Renal cortex interstitium (tissue), 11 donors: ENCODE data around the gene GARIN3. TPM values are rescaled to one million over a fixed set of nuclear protein-coding genes. Genes with fewer than 3 reads are reported as not detected.
"Not testable (repeated sequence)": the region's sequence is repeated elsewhere in the genome, so short reads cannot be mapped to it uniquely, and the experiment has no call there.

Experiments used
- DNase-seq, 11 donors: peaks; one replicate each; pipeline ENCODE4 v3.0.0-alpha.2; 2013; ENCODE audit warnings: low read depth in 9 of 11, low spot score in 4 of 11; ENCODE audit errors: extremely low read depth in 1 of 11
- polyA plus RNA-seq, 3 donors: library from polyadenylated mRNA; unstranded; fragments of 120-200 nt; gene quantifications; one replicate each; pipeline ENCODE4 v1.2.1, GENCODE V29; 2013; ENCODE audit not compliant: insufficient read length in 3 of 3

GARIN3 gene
- polyA plus RNA-seq, 3 donors = not detected

DNA sequence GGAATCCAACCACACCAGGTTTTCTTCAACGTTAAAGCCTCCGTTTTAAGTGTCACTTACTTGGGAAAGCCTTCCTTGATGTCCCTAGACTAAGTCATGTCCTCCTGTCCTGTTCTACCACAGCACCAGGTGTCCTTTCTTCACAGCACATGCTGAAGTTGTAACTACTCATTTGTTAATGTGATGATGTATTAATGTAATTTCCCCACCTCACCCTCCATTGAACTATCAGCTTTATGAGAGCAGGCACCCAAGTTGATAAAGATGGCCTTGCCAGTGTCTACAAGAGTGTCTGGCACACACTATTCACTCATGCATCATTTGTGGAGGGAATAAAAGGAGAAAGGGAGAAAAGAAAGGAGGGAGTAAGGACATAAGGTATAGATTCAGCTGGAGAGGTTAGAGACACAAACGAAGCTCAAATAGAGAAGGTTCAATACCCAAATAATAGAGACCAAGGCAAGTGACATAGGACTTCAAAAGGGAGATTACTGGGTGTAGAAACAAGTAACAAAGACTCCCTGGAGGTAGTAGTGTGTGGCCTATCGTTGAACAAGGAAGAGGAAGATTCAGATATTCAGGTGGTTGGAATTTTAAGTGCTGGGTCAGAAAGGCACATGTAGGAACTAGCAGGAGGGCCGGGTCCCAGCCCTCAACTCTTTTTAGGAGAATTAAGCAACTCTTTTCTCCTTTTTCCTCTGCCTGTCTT is 21.1 kb upstream of the GARIN3 start:
- no peak for DNase-seq

DNA sequence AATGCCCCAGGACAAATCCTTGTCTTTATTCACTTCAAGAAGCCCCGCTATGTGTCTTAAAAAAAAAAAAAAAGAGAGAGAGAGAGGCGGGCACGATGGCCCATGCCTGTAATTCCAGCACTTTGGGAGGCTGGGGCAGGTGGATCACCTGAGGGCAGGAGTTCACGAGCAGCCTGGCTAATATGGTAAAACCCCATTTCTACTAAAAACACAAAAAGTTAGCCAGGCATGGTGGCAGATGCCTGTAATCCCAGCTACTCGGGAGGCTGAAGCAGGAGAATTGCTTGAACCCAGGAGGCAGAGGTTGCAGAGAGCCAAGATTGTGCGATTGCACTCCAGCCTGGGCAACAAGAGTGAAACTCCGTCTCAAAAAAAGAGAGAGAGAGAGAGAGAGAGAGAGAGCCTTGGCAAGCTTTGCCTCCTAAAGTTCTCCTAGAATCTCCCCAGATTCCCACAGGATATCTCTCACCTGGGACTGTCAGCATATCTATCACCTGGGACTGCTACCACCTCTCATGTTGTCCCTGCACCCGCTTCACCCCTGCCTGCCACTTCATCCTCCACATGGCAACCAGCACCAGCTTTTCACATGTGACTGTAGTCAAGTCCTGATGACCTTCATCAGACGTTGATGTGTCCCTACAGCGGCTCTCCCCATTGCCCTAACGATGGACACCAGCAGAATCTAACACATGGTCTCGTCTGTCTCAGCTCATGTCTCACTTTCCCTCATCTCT is 20.4 kb upstream of the GARIN3 start:
- DNase-seq = no peak

DNA sequence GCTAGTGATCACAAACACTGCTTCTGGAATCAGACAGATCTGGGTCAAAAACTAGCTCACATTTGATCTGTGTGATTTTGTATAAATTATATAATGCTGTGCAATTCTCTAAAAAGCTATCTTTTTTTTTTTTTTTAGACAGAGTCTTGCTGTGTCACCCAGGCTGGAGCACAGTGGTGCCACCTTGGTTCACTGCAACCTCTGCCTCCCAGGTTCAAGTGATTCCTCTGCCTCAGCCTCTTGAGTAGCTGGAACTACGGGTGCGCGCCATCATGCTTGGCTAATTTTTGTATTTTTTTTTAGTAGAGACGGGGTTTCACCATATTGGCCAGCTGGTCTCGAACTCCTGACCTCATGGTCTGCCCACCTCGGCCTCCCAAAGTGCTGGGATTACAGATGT is 19.1 kb upstream of the GARIN3 start:
- DNase-seq = not testable (repeated sequence)

DNA sequence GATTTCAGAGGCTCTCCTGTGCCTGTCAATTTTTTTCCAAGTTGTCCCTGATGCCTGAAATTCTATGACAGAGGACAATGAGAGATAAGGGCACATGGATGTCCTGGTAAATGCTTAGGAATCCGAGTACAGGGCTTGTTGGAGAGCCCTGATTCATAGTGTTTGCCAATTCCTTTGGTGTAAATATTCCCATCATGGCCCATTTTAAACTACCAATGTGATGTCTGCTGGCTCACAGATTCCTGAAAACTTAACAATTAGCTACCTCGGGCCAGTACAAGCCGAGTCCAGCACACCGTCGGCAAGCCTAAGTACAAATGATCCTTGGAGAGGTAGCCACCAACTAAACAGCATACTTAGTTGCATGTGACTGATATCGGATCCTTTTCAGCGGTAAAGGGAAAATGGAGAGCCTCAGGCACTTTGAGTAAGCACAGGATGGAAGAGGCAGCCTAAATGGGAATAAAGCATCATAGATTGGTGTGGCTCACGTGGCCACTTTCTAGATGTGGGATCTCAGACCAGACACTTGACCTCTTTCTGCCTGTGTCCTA is 18.1 kb upstream of the GARIN3 start:
- DNase-seq = no peak

DNA sequence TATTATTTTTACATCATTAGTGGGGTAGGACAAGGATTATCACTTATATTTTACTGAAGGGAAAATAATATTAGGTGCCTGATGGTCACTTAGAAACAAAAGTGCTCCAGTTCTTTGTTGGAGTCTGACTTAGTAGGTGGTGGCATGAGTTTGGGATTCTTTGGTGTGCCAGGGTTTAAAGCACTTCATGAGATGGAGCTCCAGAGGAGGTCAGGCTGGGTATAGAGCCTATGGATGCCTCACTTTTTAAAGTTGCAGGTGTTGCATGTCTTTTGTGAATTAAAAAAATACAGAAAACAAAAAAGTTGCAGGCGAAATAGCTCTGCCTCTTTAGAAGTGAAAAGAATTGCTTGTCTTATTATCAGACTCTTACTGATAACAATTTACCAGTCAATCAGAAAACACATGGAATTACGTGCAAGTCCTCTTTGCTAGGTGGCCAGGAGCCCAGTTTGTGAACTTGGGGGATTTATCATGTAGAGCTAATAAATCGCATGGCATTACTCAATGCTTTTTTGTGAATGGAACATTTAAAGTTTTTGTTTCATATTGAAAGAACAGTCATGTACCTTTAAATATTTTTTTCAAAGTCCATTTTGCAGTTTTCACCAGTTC is 16.2 kb upstream of the GARIN3 start:
- no peak for DNase-seq

DNA sequence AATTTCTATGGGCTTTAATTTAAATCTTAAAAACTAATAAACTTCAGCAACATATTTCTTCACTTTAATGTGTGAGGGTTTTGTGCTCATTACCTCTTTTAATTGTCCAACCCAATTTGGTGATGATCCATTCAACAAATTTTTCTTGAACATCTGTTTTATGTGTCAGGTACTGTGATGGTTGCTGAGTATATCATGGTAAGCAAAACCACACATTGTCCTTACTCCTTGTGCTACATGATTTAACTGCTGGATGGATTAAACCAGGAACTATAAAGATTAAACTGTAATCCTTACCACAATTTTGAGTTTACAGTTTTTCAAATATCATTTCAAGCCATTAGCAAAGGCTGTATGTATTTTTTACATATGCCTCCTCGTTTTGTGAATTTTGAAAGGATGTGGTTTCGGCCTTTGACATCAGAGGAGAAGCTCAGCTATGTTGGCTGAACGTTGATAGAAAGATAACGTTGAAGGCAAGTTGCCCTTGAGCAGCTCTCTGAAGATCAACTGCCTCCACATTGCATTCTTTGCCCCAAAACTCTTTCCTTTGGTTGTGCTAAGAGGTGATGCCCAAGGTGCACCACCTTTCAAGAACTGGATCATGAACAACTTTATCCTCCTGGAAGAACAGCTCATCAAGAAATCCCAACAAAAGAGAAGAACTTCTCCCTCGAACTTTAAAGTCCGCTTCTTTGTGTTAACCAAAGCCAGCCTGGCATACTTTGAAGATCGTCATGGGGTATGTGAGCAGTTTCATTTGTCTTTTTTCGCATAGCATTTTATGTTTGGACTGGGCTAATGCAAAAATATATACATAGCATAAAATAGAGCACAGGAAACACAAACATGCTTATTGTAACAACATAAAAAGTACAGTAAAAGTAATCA is 14.6 kb upstream of the GARIN3 start, which contains the start of gene ITK:
Gene ITK (plus strand): TSS at position 467 of the 891 bp plus-strand sequence. CDS start 138 bp downstream, at position 605.
- no peak for DNase-seq

DNA sequence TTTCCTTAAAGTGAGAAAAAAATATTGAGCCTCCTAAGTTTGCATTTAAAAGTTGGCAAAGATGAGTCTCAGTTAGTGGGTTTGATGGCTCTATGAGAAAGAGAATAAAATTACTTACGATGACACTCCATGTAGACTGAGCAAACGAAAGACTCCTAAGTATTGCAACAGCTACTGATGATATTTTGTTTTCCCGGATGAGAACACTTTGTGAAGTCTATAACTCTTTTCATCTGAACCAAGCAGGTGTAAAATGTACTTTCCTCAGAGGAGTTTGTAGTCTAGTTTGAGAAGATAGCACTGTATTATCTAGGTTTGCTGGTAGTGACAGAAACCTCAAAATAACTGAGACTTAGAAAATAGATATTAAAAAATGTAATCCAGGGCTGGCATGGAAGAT is 12.9 kb upstream of the GARIN3 start:
- no peak for DNase-seq

DNA sequence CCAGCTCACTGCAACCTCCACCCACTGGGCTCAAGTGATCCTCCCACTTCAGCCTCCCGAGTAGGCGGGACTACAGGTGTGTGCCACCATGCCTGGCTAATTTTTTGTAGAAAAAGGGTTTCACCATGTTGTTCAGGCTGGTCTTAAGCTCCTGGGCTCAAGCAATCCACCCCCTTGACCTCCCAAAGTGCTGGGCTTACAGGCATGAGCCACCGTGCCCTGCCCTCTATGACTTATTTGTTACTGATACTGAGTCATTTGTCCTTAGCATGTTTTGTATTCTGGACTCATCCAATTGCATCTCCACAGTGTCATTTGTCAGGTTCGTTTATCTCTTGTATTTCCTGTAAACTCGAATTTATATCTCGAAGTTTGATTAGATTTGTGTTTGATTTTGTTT is 11.9 kb upstream of the GARIN3 start:
- DNase-seq = no peak

DNA sequence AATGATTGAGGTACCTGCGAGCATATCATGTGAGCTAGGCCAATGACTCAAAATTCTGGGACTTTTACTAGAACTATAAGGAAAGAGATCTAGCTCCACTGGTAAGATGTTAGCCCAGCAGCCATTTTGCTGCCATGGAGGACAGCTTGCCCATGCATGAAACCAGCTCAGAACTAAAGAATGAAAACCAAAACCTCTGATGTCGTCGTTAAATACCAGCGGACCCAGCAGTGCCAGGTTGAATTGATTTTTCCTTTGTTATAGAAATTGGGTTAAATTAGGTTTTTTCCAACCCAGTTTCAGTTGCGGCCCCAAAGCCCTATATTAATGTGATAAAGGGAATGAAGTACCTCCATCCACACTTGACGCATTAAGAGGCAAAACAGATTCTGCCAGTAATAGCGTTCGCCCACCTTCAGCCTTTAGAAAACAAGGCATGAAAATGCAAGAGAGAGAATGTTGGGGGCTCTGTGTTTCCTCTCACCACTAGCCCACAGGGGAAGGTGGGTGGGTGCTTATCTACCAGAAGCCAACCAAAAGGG is 9.1 kb upstream of the GARIN3 start:
- DNase-seq = no peak

DNA sequence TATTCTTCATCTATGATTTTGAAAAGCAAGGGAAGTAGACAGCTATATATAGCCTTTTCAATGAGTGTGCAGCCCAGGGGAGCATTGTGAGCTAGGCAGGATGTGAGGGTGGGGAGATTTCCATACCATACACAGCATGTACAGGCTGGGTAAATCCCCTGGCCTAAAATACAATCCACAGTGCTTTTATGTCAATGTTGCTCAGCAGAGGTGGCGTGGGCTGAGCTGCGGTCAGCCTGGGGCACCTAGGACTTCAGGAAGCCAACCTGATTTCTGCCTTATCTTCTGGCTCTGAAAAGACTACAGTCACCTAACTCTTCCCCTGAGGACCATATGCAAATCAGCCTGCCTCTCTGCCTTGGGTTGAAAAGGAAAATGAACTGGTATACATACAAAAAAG is 6.3 kb upstream of the GARIN3 start:
- no peak for DNase-seq

DNA sequence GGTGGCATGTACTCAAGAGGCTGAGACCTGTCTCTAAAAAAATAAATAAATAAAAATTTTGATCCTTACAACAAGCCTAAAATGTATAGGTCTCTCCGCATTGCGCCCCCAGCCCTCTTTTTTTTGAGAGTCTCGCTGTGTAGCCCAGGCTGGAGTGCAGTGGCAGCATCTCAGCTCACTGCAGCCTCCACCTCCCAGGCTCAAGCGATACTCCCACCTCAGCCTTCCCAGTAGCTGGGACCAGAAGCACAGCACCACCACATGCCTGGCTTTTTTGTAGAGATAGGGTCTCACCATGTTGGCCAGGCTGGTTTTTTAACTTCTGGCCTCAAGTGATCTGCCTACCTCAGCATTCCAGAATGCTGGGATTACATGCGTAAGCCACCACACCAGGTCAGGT is 2.2 kb upstream of the GARIN3 start:
- no peak for DNase-seq

DNA sequence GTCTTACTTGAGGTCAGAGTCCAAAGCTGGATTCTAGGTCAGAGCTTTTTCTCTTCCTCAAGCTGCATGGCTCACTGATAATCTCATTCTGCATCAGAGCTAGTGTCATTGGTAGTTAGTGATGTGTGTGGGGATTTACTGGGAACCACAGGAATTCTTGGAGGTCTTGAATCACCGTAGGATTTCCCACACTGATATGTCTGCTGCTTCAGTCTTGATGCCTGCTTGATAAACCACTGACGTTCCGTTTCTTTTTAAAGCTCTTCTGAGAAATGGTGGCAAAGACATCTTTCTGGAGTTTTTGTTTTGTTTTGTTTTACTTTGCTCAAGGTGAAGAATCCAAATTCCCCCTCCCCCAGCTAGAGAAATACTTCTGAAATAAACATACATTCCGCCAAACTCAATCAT is 1.2 kb upstream of the GARIN3 start:
- no peak for DNase-seq

DNA sequence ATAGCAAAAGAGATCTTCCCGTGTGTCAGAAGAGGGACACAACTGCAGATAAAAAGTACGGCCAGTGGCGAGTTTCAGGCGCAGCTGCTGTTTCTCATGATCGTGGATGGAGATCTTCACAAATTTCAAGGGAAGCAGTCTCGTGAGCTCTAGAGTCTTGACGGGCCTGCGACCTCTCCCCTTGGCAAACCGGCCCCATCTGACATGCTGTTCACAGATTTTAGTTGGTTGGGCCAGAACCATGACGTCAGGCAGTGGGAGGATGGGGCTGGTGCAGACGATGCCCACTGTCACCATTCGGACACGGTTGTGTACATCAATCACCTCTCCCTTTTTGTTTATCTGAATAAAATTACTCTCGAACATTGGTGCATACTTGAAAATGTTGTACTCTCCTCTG is 396 bp downstream of the GARIN3 start:
- no peak for DNase-seq

DNA sequence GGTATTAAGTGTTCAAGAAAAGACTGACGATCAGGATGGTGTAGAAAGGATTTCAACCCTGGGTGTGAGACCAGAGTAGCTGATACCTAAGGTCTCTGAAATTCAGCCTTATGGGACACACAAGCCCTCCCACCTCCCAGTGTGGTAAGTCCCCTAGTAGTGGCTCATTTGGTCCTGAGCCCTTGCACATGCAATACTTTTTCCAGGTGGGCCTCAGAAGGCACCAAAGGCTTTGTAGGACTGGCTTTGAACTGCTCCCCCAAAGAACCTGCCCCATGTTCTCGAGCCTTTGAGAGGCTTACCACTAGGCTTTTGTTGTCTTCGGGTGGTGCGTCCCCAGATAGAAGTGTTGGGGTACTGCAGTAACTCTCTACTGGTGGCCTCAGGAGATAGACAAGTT is 803 bp downstream of the GARIN3 start:
- DNase-seq = no peak

DNA sequence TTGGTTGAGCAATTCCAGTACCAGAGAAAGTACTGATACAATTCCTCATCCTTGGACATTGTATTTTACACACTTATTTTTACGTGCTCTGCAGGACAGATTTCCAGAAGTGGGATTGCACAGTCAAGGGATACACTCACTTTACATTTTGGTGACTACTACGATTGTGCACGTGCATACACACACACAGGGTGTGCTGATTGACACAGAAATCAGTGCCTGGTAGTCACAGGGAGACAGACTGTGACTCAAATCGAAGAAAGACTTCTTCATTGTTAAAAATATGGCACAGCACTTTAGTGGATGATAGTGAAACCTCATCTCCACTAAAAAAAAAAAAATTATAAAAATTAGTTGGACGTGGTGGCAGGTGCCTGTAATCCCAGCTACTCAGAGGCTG is 1.5 kb downstream of the GARIN3 start:
- DNase-seq = no peak

DNA sequence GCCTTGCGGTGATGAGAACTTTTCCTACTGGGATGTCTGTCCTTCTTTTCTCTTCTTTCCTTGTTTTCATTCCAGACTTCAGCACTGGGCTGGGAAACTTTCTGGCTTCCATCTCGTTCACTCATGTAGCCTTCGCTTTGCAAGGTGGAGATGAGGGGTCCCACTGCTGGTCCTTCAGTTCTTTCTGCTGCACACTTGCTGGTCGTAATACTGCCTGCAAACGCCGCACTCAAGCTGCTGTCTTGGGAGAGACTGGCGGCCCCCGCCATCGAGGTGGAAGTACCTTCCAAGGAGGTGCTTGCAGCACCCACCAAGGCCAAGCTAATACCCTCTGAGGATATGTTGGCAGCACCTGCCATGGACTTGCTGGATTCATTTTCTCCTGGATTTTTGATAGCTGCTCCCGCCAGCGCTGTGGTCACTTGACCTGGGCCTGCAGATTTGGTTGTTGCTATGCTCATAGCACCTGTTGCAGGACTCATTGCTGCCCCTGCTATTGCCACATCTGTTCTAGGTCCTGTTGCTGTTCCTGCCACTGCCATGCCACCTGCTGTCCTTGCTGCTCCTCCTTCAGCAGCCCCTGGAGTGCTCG is 3.0 kb downstream of the GARIN3 start:
- DNase-seq = no peak

DNA sequence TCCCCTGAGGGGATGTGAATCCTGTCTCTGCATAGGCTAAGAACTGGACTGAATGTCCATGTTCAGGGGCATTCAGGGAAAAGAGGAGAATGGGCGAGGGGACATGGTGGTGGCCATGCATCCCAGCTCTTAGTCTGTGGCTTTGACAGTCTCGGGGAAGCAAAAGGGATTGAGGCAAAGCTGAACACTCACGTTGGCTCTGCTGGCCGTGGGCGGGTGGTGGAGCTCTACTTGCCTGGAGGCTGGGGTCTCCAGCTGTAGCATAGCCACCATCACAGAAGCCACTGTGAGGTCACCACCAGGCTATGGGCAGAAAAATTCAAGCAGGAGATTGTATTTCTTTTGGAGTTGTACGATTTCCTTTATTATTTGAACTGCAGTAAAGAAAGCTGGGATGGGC is 4.1 kb downstream of the GARIN3 start:
- DNase-seq = no peak

DNA sequence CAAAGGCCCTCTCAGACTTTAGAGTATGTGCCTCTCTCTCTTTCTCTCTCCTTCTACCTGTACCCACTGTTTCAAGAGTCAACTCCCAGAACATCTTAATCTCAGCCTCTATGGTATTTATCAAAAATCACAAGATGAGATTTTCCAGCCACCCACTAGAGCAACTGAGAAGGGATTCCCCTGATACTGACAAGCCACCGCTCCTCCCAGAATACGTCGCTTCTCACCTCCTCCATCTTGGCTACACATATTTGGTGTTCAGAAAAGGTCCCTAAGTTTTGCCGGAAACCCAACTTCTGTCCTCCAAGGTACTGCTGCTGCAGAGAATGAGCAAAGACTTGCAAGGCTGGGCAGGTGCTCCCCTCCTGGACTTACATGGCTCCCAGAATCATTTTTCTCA is 6.1 kb downstream of the GARIN3 start:
- no peak for DNase-seq
